Measurements from ENCODE around the gene PCDHA5.
"Not testable (repeated sequence)": the region's sequence is repeated elsewhere in the genome, so short reads cannot be mapped to it uniquely, and the experiment has no call there.

DNA sequence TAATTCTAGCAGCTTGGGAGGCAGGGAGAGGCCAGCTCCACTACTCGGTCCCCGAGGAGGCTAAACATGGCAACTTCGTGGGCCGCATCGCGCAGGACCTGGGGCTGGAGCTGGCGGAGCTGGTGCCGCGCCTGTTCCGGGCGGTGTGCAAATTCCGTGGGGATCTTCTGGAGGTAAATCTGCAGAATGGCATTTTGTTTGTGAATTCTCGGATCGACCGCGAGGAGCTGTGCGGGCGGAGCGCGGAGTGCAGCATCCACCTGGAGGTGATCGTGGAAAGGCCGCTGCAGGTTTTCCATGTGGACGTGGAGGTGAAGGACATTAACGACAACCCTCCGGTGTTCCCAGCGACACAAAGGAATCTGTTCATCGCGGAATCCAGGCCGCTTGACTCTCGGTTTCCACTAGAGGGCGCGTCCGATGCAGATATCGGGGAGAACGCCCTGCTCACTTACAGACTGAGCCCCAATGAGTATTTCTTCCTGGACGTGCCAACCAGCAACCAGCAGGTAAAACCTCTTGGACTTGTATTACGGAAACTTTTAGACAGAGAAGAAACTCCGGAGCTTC is 13.1 kb downstream of the PCDHA5 start:
- TF ChIP-seq, protein P1, sequence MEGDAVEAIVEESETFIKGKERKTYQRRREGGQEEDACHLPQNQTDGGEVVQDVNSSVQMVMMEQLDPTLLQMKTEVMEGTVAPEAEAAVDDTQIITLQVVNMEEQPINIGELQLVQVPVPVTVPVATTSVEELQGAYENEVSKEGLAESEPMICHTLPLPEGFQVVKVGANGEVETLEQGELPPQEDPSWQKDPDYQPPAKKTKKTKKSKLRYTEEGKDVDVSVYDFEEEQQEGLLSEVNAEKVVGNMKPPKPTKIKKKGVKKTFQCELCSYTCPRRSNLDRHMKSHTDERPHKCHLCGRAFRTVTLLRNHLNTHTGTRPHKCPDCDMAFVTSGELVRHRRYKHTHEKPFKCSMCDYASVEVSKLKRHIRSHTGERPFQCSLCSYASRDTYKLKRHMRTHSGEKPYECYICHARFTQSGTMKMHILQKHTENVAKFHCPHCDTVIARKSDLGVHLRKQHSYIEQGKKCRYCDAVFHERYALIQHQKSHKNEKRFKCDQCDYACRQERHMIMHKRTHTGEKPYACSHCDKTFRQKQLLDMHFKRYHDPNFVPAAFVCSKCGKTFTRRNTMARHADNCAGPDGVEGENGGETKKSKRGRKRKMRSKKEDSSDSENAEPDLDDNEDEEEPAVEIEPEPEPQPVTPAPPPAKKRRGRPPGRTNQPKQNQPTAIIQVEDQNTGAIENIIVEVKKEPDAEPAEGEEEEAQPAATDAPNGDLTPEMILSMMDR (IDR thresholded peaks at IDR 0.05) = not testable (repeated sequence)
- TF ChIP-seq POLR2A (IDR thresholded peaks at IDR 0.05) = not testable (repeated sequence)

Data from body of pancreas (tissue), 4 donors.